SU-DHL-6 (cell line): ENCODE measurements around the gene HDAC10.

Source experiments
- EZH2phosphoT487 ChIP-seq: fragments of 200-600 bp; sonication (generic), shearing (Covaris generic); conservative IDR thresholded peaks from 2 replicates; pipeline ENCODE4 v1.6.1; 2018; ENCODE audit warnings: mild to moderate bottlenecking, antibody characterized with exemption, low read length, moderate library complexity, mixed read lengths
- TF ChIP-seq, protein P1 (sequence below): fragments of 200-600 bp; sonication (generic); IDR thresholded peaks from one replicate; pipeline ENCODE4 v1.5.1; 2017; ENCODE audit warnings: antibody characterized with exemption, mild to moderate bottlenecking, low read length, moderate library complexity; ENCODE audit not compliant: insufficient read depth, poor library complexity, severe bottlenecking

DNA sequence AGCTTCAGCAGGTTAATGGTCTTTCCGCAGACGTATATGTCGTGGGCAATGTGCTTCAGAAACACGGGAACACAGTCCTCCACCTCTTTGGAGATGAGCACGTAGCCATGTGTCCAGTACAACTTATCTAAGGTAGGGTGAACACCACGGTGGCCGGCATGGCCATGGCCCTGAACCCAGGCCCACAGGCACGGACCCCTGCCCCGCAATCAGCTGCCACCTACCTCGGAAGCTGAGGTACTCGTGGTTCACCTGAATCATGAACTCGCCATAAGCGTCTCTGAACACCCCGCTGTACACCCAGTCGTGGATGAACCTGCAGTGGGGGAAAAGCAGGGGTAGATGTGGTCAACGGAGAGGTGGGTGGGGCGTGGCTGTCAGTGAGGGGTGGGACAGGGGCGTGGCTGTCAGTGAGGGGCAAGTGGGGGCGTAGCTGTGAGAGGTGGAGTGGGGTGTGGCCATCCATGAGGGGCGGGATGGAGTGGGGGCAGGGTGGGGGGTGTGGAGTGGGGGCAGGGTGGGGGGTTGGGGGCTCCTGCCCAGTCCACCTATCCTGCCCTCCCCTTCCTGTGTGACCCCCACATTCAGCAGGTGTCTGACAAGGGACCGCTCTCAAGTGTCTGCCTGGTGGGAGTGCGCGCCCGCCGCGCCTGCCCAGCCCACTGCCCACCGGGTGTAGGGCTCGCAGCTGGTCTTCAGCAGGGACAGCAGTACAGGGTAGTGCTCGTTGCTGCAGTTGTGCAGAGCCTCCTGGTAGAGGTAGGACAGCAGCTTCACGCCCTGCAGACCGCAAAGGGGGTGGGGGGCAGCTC is 24.8 kb downstream of the HDAC10 start:
- TF ChIP-seq EZH2phosphoT487: no peak
- TF ChIP-seq, protein P1, sequence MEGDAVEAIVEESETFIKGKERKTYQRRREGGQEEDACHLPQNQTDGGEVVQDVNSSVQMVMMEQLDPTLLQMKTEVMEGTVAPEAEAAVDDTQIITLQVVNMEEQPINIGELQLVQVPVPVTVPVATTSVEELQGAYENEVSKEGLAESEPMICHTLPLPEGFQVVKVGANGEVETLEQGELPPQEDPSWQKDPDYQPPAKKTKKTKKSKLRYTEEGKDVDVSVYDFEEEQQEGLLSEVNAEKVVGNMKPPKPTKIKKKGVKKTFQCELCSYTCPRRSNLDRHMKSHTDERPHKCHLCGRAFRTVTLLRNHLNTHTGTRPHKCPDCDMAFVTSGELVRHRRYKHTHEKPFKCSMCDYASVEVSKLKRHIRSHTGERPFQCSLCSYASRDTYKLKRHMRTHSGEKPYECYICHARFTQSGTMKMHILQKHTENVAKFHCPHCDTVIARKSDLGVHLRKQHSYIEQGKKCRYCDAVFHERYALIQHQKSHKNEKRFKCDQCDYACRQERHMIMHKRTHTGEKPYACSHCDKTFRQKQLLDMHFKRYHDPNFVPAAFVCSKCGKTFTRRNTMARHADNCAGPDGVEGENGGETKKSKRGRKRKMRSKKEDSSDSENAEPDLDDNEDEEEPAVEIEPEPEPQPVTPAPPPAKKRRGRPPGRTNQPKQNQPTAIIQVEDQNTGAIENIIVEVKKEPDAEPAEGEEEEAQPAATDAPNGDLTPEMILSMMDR: no peak
